NCI-H524 treated with DMSO at 0.1 percent for 48 hours (cell line): ENCODE data around the gene NBL1.

Experiments used
- DNase-seq: peaks from one replicate; lab custom pipeline; 2025; lab: John Stamatoyannopoulos, UW

The NBL1 gene

DNA sequence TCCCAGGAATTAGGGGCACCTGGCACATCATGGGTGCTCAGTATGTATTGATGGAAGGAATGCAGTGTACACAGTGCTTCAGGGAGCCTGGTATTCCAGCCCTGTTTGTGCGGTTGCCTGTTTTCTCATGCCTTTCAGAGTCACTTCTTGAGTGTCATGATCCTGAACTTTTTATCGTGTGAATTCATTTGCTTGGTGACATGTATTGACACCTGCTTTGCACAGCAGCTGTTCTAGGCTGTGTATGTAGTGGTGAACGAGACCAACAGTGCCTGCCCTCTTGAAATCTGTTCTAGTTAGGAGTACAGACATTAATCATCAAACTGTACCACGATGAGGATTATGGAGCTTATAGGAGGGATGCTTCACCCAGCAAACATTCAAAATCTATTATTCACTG, 26.7 kb downstream of the NBL1 start:
- no peak for DNase-seq

DNA sequence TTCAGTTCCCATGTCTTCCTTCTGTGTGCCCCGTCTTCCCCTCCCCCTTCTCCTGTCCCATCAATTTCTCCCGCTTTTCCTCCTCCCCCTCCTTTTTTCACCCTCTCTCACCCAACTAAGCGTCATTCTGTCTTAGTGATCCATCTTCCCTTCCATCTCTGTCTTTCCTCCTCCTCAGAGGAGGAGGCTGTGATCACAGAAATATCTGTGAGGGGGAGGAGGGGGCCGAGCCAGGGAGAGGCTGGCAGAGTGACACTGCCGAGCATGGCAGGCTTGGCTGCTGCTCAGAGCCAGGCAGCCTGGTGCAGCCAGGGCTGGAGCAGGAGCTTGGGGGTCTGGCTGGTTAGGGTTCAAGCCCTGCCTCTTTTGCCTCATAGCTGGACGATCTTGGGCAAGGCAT, 28.1 kb downstream of the NBL1 start:
- DNase-seq, result no peak

DNA sequence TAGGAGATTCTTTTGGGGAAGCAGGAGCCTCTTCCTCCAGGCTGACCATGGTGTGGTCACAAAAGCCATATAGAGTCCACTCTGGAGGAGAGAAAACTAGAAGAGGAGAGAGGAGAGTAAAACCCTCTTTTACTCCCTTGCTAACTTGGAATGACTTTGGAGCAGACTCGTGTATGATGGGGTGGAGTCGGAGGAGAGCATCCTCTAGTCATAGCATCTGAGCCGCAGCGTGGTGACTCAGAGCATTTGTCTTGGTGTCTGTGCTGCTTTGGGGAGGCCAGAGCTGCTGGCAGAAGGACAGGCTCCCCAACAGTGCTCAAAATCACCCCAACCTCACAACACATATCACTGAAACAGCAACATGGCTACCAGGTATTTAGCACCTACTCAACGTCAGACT, 31.7 kb downstream of the NBL1 start:
- DNase-seq, result no peak

DNA sequence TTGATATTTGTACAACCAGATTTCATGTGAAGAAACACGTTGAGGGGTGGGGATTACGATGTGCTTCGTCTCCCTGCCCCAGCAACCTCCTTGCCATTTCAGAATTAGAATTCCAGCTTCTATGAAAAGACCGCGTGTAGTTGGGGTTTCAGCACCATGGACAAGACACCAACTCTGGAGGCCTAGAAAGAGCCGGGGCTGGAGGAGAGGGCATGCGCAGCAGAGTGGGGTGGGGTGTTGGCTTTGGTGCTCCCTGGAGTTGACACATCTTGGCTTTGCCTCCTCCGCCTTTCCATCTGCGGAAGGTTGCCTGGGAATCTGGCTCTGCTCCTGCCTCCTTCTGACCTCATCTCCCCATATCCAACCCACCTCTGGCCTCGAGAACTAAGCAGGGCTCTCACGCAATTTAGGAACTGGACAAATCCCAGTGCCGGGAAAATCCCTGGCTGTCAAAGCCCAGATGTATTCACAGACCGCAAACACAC, 32.4 kb downstream of the NBL1 start:
- no peak for DNase-seq

DNA sequence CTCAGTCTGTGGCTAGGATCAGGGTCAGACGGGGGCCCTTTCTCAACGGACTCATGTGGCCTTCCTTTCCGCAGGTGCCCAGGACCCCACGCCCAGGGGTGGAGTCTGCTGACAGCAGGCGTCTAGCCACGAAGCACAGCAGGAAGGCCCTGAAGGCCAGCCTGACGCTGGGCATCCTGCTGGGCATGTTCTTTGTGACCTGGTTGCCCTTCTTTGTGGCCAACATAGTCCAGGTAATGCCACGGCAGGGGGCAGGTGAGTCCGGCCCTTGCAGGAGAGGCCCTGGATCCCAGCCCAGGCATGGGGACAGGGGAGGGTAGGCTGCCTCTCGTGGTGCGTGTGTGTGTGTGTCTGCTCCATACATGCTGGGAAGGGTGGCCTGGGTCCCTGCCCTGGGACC, 34.4 kb downstream of the NBL1 start:
- DNase-seq, result no peak

DNA sequence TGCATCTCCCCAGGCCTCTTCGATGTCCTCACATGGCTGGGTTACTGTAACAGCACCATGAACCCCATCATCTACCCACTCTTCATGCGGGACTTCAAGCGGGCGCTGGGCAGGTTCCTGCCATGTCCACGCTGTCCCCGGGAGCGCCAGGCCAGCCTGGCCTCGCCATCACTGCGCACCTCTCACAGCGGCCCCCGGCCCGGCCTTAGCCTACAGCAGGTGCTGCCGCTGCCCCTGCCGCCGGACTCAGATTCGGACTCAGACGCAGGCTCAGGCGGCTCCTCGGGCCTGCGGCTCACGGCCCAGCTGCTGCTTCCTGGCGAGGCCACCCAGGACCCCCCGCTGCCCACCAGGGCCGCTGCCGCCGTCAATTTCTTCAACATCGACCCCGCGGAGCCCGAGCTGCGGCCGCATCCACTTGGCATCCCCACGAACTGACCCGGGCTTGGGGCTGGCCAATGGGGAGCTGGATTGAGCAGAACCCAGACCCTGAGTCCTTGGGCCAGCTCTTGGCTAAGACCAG, 34.9 kb downstream of the NBL1 start:
- no peak for DNase-seq

DNA sequence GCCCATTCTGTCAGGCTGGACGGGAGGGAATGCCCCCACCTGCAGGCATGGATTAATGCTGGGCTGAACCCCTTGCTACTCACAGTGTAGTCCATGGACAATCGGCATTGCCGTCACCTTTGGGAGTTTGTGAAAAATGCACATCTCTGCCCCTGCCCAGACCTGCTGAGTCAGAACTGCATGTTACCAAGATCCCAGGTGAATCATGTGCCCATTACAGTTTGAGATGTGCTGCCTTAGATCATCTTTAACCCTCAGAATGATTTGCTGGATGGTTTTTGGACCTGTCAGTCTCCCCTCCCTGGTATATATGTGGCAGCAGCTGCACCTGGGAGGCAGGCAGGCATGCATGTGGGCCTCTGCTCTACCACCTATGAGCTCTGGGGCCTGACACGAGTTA, 35.6 kb downstream of the NBL1 start:
- DNase-seq, result no peak

DNA sequence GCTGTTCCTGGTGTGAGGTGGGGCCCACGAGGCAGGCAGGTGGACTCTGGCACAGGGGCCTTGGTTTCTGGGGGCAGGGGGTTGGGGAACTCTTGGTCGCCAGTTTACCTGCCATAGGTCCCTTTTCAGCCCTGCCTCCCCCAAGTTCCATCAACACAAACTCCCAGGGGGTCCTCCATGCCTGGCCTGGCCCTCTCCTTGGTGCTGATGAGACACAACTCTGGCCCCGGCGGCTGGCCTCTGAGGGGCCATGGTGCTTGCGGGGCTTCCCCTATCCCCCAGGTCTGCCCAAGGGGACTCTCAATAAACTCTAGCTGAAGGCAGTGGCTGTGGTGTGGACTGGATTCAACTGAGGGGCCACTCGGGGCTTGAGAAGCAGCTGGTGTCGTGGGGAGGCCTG, 36.5 kb downstream of the NBL1 start:
- no peak for DNase-seq

DNA sequence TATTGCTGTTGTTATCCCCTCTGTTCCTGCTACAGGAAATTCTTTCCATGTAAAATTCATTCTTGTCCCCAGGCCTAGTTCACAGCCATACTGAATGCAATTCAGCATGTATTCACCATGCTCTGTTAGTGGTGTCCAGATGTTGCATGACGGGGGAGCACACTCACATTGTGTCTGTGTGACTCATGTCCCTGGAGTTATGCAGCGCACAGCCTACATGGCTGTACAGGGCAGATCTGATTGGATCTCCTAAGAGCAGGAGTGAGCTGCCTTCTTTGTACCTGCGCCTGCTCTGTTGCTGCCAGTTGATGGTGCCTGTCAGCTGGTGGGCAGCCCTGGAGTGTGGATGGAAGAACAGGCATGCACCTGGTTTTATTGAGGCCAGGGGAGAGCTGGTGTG, 38.1 kb downstream of the NBL1 start:
- no peak for DNase-seq

DNA sequence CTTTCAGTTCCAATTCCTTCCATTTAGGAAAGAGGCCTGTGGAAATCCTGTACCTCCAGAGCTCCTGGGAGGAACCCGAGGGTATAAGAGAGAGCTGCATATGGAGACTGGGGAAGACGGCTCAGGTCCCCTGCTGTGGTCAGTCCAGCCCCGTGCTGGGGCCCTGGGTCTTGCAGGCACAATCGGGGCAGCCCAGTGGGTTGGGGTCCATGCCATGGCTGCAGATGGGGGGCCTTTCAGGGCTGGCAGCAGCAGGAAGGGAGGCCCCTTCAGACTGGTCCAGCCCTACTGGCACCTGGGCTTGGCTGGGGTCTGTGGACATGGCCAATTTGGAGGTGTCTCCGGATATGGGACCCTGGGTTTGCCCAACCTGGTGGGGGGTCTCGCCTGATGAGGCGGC, 38.8 kb downstream of the NBL1 start:
- DNase-seq, result no peak

DNA sequence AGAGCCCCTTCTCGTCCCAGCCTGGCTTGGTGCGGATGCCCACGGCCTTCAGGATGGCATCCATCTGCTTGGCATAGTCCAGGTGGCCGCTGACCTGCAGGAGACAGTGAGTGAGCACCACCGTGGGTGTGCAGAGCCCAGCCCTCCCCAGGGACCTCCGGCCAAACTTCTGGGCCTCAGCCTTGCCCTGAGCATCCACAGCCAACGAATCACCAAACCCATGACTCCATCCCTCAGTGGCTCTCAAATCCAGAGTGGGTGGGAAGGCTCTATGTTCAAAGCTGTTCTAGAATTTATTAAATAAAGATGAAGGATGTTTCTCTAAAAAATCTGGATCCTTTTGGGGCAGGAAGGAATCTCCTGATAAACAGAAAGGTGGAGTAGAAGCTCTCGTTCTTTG, 39.2 kb downstream of the NBL1 start:
- DNase-seq, result no peak

DNA sequence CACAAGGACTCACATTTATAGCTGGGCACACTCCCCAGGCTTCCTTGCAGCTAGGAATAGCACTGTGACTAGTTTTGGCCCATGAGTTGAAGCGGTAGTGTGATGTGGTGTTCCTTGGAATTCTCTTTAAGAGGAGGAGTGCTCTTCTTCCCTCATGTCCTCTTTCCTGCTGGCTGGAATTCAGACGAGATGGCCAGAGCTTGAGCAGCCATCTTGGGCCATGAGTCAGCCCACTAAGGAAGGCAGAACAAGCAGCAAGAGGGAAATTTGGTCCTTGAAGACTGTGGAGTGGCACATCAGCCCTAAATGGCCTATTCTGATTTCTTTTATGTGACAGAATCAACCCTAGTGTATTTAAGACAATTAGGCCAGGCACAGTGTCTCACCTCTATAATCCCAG, 40.6 kb downstream of the NBL1 start:
- no peak for DNase-seq

DNA sequence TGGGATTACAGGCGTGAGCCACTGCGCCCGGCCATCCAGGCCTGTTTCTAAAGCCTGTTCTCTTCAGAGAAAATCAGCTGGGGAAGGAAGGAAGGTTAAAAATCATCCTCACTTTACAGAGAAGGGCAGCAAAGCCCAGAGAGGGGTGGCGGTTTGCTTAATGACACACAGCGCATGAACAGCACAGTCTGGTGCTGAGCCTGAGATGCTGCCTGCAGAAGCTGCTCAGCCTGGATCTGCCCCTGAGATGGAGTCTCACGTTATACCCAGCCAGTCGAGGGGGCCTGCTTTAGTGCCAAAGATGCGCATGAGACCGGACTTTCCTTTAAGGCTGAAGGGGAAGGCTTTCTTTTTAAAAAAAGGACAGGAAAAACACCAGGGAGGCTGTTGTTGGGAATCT, 41.9 kb downstream of the NBL1 start:
- no peak for DNase-seq

DNA sequence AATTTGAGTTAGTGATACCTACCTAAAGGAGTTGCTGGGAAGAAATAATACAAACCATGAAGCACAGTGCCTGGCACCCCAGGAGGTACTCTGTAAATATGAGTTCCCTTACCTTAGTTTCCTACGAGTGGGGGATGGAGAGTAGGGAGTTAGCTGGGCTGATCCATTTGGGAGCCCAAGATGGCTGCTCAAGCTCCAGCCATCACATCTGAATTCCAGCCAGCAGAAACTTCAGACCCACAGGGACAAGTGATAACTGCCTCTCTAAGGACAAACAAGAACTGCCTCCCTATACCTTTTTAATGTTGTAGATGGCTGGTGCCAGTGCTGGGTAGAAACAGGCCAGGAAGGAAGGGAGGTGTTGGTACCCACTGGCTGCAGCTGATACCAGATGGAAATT, 43.3 kb downstream of the NBL1 start:
- no peak for DNase-seq

DNA sequence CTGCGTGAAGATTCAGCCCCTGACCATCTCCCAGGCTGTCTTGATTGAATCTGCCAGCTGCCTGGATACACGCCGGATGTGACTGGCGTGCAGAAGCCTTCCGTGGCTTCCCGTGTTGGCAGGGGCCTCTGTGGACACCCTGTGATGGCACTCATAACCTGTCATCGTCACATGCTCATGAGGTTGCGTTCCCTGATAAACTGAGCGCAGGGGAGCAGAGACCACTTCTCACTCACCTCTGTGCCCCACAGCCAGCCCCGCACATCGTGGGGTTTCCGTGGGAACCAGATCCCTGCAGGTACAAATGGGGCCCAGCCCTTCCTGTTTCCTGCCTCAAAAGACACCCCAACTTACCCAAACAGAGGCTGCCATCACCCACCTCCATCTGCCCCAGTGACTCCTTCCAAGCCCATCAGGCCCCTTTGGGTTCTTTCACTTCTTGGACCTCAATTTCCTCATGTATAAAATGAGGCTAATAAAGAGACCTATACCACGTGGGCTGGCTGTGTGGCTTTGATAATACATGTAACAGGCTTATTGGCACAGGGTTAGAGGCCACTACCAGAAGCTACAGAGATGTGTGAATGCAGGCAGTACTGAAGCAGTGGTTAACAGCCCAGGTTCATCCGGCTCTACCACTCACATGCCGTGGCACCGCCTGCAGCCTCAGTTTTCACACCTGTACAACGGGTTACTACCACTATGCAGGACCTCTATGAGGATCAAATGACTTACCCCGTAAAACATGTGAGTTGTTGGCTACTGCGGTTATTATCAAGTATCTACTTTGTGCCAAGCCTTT, 44.1 kb downstream of the NBL1 start:
- DNase-seq, result no peak

DNA sequence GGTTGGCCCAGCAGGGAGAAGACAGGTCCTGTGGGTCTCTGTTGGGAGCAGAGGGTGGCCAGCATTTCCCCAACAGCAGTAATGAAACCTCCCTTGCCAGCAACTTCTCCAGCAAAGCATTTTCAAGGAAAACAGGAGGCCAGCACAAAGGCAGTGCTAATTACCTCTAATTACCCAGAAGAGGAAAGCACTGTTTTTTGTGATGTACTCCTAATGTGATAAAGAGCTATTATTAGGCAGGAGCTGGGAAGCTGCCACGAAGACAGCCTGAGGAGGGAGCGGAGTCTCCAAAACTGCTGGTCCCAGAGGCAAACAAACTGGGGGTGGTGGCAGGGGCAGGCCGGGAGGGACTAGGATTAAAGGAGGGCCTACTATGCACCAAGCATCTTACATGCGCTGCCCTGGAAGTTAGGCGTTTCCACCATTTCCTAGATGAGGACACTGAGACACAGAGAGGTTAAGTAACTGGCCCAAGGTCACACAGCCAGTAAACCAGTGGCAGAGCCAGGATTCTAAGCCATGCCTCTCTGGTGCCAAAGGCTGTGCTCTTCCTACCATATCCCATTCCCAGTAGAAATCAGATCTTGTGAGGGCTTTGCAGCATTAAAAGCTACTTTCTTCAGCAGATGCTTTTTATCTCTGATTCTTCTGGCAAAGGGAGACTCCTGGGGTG, 45.1 kb downstream of the NBL1 start:
- no peak for DNase-seq

DNA sequence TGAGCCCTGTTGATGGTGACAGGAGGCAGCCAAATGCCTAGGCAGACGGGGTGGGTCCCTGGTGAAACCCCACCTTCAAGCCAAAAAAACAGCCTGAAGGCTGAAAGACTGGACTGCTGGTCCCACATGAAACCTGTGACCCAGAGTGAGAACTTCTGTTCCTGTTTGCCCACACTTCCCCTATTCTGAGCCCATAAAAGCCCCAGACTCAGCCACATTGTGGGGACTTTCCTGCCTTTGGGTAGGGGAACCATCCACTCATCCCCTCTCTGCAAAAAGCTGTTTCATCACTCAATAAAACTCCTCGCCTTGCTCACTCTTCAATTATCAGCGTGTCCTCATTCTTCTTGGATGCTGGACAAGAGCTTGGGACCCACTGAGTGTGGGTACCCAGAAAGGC, 45.7 kb downstream of the NBL1 start:
- no peak for DNase-seq

DNA sequence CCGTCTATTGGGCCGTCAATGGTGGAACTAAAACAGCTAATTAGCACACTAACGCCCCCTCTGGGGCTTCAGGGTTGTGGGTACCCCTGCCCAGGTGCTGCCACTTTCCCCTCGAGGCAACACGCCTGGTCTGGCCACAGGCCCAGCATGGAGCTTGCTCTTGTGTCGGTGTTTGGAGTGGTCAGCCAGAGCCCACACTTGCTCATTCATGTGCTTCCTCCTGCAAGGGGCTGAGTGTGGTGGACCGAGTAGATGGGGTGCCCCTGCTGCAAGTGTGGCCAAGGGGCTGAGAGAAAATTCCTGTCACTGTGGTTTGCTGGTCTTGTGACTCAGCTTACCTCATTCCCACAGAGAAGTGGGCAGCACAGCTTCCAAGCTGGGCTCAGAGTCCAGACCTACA, 46.2 kb downstream of the NBL1 start:
- no peak for DNase-seq

DNA sequence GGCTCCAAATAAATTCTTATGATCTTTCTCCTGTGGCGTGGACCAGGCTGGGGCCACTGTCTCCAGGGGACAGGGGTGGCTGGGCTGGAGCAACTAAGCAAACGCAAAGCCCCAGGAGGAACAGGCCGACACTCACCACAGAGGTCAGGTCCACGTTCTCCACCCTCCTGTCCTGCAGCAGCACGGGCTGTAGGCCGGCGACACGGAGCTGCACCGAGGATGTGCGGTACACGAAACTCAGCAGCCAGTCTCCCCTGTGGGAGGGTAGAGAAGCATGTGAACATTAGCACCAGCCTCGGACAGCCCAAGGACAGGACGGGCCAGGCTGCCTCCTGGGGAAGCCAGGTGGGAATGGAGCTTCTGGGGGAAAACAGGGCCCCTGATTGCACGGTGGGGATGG, 50.2 kb downstream of the NBL1 start:
- no peak for DNase-seq

DNA sequence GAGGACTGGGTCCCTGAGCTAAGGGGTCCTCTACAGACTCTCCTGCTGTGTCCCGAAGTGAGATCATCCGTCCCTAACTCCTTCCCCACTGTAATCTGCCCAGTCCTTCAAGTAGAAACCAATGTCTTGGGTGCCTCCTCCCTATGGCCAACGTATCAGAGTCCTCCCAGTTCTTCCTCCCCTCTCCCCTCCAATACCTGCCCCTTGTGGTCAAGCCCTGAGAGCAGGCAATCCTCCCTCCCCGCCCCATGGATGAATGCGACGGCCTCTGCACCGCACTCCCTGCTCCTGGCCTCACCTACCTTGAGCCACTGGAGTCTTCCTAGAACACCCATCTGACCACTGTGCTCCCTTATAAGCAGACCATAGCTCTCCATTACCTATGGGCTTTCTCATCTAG, 51.7 kb downstream of the NBL1 start:
- no peak for DNase-seq

DNA sequence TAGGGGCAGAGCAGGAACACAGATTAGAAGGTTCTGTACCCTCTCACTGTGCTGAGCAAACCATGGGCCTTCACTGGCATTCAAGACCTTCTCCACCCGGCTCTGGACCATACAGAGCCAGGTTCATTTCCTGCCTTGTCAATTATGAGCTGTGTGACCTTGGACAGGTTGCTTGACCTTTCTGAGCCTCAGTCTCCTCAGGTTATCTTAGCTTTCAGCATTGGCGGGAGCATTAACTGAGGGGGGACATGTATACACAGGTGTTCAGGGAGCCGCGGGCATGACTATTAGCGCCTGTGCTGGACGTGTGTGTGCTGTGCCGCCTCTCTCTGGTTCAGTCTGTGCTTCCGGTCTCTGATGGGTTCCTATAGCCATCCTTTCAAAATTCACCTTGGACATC, 52.7 kb downstream of the NBL1 start:
- no peak for DNase-seq

DNA sequence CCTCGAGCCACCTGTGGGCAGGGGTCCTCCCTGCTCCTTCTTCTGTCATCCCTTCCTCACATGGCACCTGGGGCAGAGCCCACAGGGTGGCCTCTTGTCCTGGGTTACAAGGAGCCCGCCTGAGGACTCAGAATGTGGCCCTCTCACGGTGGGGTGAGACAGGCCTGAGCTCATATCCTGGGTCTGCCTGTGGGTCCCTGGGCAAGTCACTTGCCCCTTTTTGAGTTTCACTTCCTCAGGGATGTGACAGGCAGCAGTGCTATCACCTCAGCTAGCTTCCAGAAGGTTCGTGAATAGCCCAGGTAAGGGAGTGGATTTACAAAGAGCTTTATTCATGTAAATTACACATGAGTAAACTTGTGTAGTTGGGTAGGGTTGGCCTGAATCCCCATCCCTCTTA, 54.1 kb downstream of the NBL1 start:
- no peak for DNase-seq

DNA sequence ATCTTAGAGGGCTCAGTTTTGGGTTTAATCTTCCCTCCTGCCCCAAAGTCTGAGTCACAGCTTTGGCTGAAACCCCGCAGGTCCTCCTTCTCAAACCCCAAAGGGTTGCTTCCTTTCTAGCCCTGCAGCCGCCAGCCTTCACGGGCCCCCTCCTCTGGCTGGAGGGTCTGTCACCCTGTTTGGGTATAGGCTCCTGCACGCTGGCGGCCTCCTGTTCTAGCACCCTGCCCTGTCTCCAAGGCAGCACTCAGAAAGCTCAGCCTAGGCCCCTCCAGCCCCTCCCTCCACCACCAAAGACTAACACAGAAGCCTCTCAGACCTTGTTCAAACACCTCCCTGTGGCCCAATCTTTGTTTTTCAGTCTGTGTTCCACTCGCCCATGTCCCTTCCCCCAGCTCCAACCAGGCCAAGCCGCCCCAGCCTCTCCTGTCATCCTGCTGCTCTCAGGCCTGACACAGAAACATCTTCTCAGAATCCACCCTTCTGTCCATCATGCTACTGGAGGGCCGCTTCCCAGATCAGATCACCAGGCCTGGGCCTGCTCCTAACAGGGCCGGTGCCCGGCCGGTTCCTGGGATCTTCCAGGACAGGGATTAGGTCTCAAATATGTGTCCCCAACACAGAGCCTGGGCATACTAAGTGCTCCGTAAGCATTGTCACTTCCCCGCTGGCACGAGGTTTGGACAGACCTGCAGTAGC, 56.1 kb downstream of the NBL1 start:
- DNase-seq, result no peak
